Activated CD4-positive, alpha-beta T cell treated with anti-CD3 and anti-CD28 coated beads, Interleukin-2, Interleukin-6, amounts not matched to agents 100 ng/mL and 50 ng/mL, durations not matched to agents 16 hours and 8 hours (primary cell): ENCODE results near the gene NDUFS6.

Experiments used
- DNase-seq: peaks from one replicate; pipeline ENCODE4 v3.0.0-alpha.2; 2020

The NDUFS6 gene

DNA sequence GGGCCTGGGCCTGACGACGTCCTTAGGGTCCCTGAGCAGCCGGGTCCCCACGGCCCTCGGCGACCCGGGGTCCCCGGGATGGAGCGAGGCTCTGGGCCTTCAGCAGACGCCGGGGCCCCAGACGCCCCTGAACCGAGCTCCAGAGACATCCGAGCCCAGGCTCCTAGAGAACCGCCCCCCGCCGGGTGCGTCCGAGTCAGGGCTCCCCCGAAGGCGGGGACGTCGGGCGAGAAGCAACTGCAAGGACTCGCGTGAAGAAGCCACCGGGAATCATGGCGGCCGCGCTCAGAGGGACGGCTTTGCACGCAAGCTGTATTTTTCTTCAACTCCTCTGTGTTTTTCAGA, 56.0 kb downstream of the NDUFS6 start:
- no peak for DNase-seq

DNA sequence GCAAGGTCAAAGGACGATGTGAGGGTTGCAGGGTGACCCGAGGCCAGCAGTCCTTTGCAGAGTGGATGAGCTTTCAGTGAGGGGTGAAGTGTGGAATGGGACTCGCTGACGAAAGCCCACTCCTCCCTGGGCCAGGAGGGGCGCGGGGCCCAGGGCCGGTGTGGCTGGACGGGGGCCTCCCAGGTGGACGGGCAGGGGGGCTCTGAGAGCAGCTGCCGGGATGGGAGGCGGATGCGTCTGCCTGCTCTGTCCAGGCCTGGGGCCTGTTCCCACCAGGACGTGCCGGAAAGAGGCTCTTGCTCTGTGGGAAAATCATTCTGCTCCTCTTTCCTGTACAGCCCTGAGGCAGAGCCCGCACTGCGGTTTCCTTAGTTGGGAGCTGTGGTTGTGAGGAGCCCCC, 57.2 kb downstream of the NDUFS6 start:
- DNase-seq, result no peak

DNA sequence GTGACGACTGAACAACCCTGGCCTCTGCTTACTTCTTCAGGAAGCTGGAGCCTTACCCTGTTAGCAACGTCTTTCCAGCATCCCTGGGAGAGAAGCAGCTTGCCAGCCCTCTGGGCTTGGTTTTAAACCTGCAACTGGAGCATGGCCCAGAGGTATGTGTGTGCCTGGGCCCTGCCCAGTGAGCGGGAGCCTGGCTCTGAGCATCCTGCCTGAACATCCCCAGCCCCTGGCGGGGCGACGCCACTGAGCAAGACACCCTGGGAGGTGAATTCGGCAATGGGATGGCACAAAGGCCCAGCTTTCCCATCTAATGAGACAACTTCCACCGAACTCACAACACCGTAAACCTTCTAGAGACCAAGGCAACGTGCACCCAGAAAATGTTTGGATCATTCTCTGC, 57.9 kb downstream of the NDUFS6 start:
- DNase-seq, result no peak

DNA sequence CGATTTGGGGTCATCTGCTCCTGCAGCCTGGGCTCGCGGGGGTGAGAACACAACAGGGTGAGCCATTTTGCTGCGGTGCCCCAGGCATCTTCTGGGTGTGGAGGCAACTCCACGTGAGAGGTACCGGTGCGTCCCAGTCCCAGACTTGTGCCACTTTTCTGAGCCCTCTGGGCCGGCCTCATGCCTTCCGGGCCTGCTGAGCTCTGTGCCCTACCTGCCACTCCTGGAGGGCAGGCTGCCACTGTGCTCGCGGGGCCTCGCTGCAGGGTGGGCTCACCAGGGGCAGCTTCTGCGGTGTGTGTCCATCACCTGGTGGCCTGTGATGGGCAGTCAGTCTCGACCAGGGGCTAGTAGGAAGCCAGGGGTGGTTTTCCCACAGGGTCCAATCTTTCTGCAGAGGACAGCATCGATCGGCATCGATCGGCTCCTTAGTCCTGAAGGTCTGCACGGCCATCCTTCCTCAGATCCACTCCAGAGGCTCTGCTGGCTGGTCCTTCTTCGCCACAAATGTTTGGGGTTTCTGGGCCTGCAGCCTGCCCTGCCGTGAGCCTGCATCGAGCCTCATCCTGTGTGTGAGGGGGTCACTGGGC, 58.9 kb downstream of the NDUFS6 start:
- DNase-seq, result no peak

DNA sequence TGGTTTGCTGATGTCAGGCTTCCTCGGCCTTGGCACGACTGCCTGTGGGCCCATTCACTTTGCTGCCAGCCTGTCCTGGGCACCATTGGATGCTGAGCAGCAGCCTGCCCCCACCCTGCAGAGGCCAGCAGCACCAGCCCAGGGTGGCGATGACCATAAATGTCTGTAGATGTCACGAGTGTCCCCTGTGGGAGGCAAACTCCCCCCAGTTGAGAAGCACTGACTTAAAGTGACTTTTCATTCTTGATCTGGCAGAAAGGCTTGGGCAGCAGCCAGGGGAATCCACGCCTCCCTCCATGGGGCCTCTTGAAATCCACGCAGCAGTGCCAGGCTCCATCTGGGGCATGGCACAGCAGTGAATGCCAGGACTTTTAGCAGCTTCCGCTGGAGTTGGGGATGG, 59.7 kb downstream of the NDUFS6 start:
- no peak for DNase-seq

DNA sequence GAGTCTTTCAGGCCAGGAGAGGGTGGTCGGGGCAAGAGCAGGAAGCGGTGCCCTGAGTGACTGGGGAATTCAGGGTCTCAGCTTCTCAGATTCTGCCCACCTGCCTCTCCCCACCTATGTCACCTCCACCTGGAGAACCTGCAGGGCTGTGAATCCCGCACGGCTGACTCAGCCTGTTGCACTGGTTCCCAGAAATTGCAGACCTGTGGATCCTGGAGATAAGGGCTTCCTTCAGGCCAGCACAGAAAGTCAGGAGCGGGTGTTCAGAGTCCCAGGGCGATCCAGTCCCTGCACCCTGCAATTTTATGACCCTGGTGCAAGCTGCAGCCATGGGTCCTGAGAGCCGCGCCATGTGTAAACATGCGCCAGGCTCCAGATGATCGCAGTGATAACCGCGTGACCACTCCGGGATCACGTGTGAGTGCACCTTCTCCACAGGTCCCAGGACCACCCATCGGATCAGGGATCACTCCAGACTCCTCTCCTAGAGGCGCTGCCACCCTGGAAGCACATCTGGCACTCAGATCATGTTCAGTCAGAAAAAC, 63.8 kb downstream of the NDUFS6 start:
- no peak for DNase-seq

DNA sequence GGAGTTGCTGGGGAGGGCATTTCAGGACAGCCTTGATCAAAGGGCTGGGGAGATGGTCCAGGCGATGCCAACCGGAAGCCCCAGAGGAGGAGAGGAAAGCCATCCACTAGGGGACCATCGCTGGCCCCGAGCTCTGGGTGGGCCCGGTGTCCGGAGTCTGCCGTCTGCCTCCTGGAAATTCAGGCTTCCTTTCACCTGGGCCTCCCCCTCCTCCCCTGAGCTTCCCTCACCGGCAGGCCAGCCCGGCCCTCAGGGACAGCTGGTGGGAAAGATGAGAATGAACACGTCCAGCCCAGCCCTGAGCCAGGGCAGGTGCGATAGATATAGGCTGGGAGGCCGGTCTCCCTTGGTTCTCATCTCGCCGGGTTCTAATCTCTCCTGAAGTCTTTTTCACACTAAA, 64.3 kb downstream of the NDUFS6 start:
- no peak for DNase-seq
